ENCODE measurements around the gene RBL2. TPM values are rescaled to one million over a fixed set of nuclear protein-coding genes. Genes with fewer than 3 reads are reported as not detected.

Gene RBL2
- total RNA-seq, 2 donors from 2014 or later = 75.8 to 127 TPM

DNA sequence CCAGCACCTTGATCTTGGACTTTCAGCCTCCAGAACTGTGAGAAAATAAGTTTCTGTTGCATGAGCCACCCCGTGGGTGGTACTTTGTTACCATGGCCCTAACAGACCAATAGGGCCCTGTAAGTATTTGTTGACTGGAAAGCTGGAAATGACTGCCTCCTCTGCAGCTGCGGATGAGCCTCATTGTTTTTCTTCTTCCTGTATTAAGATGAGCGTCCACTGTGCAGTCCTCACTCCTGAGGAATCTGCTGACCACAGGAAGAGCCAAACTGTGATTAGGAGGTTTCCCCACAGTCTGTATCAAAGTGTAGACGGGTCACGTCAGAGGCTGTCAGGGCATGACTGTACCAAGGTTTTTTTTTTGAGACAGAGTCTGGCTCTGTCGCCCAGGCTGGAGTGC lies 81.0 kb downstream of the RBL2 start:
- Histone ChIP-seq H3K27ac (no peak overlapping the region), H3K27me3 (replicated peaks; ENCODE audit: insufficient read depth) (no peaks in the 10 kb centered on the region), H3K4me1 (ENCODE audit: control insufficient read depth in 1 of 2, low read depth in 2 of 2) (peaks cover 0 to under 1% of the 10 kb centered on the region in 2 donors), H3K36me3 (no peaks in the 10 kb centered on the region), H3K4me3 (no peak overlapping the region), H3K9me3 (no peaks in the 10 kb centered on the region)
- ATAC-seq (ENCODE audit: insufficient number of reproducible peaks, low FRiP score, low read depth) = no peak
- no peak for DNase-seq (ENCODE audit: low spot score)
- TF ChIP-seq, protein P1, sequence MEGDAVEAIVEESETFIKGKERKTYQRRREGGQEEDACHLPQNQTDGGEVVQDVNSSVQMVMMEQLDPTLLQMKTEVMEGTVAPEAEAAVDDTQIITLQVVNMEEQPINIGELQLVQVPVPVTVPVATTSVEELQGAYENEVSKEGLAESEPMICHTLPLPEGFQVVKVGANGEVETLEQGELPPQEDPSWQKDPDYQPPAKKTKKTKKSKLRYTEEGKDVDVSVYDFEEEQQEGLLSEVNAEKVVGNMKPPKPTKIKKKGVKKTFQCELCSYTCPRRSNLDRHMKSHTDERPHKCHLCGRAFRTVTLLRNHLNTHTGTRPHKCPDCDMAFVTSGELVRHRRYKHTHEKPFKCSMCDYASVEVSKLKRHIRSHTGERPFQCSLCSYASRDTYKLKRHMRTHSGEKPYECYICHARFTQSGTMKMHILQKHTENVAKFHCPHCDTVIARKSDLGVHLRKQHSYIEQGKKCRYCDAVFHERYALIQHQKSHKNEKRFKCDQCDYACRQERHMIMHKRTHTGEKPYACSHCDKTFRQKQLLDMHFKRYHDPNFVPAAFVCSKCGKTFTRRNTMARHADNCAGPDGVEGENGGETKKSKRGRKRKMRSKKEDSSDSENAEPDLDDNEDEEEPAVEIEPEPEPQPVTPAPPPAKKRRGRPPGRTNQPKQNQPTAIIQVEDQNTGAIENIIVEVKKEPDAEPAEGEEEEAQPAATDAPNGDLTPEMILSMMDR (IDR thresholded peaks at IDR 0.05) = no peak

- DNase-seq (ENCODE audit: low spot score) (no peak), ATAC-seq (ENCODE audit: insufficient number of reproducible peaks, low FRiP score, low read depth) (no peak)
- H3K4me3 ChIP-seq = no peak overlapping the region
- no peaks in the 10 kb centered on the region for H3K9me3 ChIP-seq
- no peaks in the 10 kb centered on the region for H3K36me3 ChIP-seq
- no peaks in the 10 kb centered on the region for H3K4me1 ChIP-seq (ENCODE audit: control insufficient read depth in 1 of 2, low read depth in 2 of 2)
- no peaks in the 10 kb centered on the region for H3K27me3 ChIP-seq (replicated peaks; ENCODE audit: insufficient read depth)
- H3K27ac ChIP-seq = no peak overlapping the region
- TF ChIP-seq, protein P1 (IDR thresholded peaks at IDR 0.05) = no peak
Measured at GRCh38 chr16:53515811-53516210, 81.5 kb downstream of the RBL2 start.

- H3K4me3 ChIP-seq = no peak overlapping the region
- no peaks in the 10 kb centered on the region for H3K27me3 ChIP-seq (replicated peaks; ENCODE audit: insufficient read depth)
- DNase-seq (ENCODE audit: low spot score) (no peak), ATAC-seq (ENCODE audit: insufficient number of reproducible peaks, low FRiP score, low read depth) (no peak)
- no peaks in the 10 kb centered on the region for H3K9me3 ChIP-seq
- TF ChIP-seq, protein P1 (IDR thresholded peaks at IDR 0.05) = no peak
- no peaks in the 10 kb centered on the region for H3K4me1 ChIP-seq (ENCODE audit: control insufficient read depth in 1 of 2, low read depth in 2 of 2)
- H3K27ac ChIP-seq = no peak overlapping the region
- no peaks in the 10 kb centered on the region for H3K36me3 ChIP-seq
Measured at GRCh38 chr16:53517851-53518250, 83.6 kb downstream of the RBL2 start.

DNA sequence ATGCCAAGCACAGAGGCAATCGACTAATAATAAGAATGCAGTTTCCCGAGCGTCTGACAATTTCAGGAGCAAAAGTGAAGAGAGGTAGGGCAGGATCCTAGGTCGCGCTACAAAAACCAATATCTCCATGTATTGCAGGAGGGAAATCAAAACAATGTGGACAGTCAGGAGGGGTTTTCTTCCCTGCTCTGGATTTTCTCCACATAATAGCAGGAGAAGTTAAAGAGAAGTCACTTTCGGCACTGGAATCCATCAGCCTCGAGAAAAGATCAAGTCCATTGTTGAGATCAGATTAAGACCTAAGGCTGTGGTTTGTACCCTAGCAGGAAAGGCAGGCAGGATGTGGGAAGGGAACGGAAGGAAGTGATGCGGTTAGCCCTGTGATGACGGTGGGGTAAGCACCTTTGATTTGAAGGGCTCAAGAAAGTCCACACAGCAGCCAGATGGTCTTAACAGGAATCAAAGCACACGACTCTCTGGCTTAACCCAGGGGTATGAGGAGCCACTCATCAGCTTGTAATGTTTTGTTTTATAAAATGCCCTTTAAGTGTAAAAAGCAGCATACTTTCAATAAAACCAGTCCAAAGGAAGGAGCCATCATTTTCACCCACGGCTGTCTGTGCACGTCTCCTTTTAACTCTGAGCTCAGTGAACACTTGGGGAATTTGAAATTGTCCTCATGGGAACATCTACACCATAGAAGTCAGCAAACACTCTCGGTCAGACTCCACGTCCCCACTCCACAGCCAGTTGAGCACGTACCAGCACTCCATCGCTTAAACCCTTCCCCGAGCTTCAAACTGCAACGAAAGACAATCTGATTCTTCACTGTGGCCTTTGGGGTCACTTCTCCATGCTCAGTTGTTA lies 84.5 kb downstream of the RBL2 start:
- Histone ChIP-seq H3K27me3 (replicated peaks; ENCODE audit: insufficient read depth) (no peaks in the 10 kb centered on the region), H3K4me3 (peak overlapping the region; percentile 9), H3K9me3 (no peaks in the 10 kb centered on the region), H3K27ac (no peak overlapping the region), H3K36me3 (no peaks in the 10 kb centered on the region), H3K4me1 (ENCODE audit: control insufficient read depth in 1 of 2, low read depth in 2 of 2) (no peaks in the 10 kb centered on the region)
- TF ChIP-seq, protein P1 (IDR thresholded peaks at IDR 0.05) = no peak
- peak; percentile 36 for ATAC-seq (ENCODE audit: insufficient number of reproducible peaks, low FRiP score, low read depth)
- no peak for DNase-seq (ENCODE audit: low spot score)

DNA sequence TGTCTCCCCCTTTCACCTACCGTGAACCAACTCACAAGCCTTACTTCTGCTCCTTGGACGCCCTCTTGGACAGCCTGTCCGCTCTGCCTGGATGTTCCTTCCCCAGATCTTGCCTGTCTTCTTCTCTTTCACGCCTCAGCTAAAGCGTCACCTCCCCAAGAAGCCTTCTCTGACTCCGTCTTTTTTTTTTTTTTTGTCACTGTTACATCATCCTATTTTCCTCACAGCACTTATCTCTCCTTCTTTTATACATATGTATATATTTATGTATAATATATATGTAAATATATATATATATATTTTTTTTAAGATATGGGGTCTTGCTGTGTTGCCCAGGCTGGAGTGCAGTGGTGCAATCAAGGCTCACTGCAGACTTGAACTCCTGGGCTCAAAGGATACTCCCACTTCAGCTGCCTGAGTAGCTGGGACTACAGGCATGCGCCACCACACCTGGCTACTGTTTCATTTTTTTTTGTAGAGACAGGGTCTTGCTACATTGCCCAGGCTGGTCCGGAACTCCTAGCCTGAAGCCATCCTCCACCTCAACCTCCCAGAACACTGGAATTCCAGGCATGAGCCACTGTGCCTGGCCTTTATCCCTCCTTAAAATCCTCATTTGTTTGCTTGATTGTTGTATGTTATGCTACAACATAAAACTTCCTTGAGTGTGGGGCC lies 85.3 kb downstream of the RBL2 start:
- Histone ChIP-seq H3K36me3 (no peaks in the 10 kb centered on the region), H3K4me3 (no peak overlapping the region), H3K27me3 (replicated peaks; ENCODE audit: insufficient read depth) (no peaks in the 10 kb centered on the region), H3K4me1 (ENCODE audit: control insufficient read depth in 1 of 2, low read depth in 2 of 2) (no peaks in the 10 kb centered on the region), H3K9me3 (no peaks in the 10 kb centered on the region), H3K27ac (no peak overlapping the region)
- DNase-seq (ENCODE audit: low spot score) (no peak), ATAC-seq (ENCODE audit: insufficient number of reproducible peaks, low FRiP score, low read depth) (no peak)
- TF ChIP-seq, protein P1 (IDR thresholded peaks at IDR 0.05) = no peak
